HPDE6-E6E7 (cell line): ENCODE data around the gene CENPW.

Experiments
- DNase-seq: peaks from one replicate; pipeline ENCODE4 v3.0.0; 2011; ENCODE audit warnings: missing footprints; ENCODE audit errors: extremely low spot score

The CENPW gene

GRCh38 chr6:126339796-126340609 lies at the start of gene CENPW:
TSS of gene CENPW (plus strand) at chr6:126340115. CDS start at chr6:126340274, 159 bp downstream.
- DNase-seq: peak; percentile 93

- no peak for DNase-seq
Observed at GRCh38 chr6:126293891-126294524, 45.9 kb upstream of the CENPW start.

DNA sequence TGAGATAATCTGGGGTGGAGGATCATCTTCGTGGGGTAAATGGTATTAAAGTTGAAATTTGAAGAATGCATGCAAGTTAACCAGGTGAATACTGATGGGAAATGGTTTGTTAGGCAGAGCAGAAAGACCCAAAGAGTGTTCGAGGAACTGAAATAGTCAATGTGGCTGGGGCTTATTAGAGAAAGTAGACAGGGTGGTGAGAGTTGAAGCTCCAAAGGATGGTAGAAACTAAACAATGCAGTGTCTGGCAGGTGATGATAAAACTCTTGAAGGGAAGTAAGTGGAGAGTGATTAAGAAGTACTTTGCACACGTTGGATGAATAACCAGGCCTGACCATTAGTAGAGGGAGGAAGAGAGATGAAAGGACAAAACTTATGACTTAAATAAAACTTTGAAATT lies 39.8 kb upstream of the CENPW start:
- DNase-seq: no peak

GRCh38 chr6:126300735-126301134 lies 39.2 kb upstream of the CENPW start:
- DNase-seq: no peak

DNA sequence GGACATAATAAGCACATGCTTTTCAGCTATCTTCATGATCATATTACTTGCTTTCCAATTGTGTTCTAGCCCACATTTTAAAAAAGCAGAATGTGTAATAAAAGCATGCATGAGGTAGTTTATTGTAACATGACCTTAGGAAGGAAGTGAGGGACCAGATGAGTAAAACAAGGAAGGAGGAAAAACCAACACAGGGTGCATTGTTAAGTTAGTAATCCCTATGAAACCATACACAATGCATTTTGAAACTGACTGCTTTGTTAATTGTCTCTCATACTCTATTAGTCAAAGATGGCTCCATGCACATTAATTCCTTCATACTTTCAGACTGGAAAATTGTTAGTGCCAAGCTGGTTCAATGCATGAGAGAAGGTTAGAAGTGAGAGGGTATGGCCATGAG lies 37.7 kb upstream of the CENPW start:
- DNase-seq: peak; percentile 5

GRCh38 chr6:126307849-126308248 lies 32.1 kb upstream of the CENPW start:
- DNase-seq: peak; percentile 40

- DNase-seq: no peak
Observed at GRCh38 chr6:126308362-126308761, 31.6 kb upstream of the CENPW start.

DNA sequence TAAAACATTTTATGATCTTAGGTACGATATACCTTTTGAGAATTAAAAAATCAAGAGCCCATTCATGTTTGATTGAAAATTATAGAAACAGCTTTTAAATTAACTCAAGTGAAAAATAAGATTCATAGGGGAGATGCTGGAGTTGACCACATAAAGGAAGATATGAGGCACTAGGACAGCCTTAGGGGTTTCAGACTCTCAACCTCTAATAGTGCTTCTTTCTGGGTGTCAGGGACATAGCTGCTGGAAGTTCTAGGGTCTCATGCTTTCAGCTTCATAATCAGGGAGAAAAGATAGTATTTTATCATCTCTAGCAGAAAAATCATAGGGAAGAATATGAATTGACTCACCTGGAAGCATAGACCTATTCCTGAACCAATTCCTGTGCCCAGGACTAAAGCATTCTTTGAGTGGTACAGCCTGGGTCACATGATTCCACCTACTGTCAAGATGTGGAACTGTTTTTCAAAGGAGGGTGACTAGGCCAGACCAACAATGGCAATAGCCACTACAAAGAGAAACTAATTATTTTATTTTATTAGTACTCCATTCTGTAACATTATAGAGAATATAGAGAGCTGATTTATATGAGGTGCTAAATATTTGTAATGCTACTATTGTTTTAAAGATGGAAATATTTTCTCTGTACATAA lies 27.8 kb upstream of the CENPW start:
- DNase-seq: peak; percentile 36

GRCh38 chr6:126313941-126314340 lies 26.0 kb upstream of the CENPW start:
- no peak for DNase-seq

GRCh38 chr6:126318797-126319196 lies 21.1 kb upstream of the CENPW start:
- DNase-seq: no peak

DNA sequence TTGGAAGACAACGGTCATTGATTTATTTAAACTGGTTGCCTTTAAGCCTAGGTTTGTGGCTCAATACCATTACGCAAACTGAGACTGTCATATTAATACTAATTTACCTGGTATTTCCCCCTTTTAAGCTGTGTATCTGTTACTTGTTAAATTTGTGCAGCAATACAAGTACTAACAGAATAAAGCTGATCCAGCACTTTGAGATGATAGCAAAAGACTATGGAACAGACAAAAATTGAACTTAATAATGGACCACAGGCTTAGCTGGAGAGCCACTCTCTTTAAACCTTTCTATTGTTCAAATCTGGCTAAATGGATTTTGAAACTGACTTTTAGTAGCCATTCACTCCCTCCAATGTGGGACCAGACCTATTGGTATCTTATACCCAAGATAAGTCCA lies 6.2 kb upstream of the CENPW start:
- no peak for DNase-seq

- DNase-seq: no peak
Observed at GRCh38 chr6:126335210-126335609, 4.7 kb upstream of the CENPW start.

GRCh38 chr6:126337323-126337722 lies 2.6 kb upstream of the CENPW start:
- DNase-seq: no peak

- no peak for DNase-seq
Observed at GRCh38 chr6:126341126-126341525, 1.2 kb downstream of the CENPW start.

DNA sequence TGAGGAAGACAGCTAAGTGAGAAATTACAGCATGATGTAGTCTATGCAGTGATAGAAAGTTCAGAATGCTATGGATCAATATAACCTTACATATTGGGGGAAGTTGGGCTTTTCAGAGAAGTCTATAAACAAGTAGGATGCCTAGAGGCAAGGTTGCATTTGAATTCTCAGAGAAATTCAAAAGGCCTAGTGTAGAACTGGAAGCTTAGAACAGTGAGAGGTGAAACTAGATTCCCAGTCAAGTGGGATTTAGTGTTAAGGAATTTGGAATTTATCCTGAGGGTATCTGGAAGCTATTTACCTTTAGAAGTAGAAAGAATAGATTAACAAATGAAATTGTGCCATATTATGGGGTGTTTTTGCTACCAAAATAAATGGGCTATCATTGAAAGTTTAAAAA lies 4.3 kb downstream of the CENPW start:
- DNase-seq: no peak

DNA sequence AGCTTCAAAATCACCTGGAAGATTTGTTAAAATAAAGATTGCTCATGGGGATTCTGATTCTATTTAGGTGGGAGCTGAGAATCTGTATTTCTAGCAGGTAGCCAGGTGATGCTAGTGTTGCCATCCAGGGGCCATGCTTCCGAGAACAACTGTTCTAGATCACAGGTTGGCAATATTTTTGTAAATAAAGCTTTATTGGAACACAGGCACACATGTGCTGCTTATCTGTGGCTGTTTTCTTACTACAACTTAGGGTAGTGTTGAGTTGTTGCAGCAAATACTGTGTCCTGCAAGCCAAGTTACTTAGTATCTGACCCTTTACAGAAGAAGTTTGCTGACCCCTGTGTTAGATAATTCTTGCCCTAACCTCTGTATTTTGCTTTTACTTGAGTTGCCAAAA lies 12.0 kb downstream of the CENPW start:
- DNase-seq: no peak

GRCh38 chr6:126352514-126352913 lies 12.6 kb downstream of the CENPW start:
- no peak for DNase-seq

DNA sequence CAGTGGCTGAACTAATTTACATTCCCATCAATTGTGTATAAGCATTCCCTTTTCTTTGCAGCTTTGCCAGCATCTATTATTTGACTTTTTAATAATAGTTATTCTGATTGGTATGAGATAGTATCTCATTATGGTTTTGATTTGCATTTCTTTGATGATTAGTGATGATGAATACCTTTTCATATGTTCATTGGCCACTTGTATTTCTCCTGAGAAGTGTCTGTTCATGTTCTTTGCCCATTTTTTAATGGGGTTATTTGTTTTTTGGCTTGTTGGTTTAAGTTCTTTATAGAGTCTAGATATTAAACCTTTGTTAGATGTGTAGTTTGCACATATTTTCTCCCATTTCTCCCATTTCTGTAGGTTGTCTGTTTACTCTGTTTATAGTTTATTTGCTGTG lies 16.6 kb downstream of the CENPW start:
- no peak for DNase-seq

GRCh38 chr6:126359936-126360537 lies 20.1 kb downstream of the CENPW start:
- DNase-seq: no peak

DNA sequence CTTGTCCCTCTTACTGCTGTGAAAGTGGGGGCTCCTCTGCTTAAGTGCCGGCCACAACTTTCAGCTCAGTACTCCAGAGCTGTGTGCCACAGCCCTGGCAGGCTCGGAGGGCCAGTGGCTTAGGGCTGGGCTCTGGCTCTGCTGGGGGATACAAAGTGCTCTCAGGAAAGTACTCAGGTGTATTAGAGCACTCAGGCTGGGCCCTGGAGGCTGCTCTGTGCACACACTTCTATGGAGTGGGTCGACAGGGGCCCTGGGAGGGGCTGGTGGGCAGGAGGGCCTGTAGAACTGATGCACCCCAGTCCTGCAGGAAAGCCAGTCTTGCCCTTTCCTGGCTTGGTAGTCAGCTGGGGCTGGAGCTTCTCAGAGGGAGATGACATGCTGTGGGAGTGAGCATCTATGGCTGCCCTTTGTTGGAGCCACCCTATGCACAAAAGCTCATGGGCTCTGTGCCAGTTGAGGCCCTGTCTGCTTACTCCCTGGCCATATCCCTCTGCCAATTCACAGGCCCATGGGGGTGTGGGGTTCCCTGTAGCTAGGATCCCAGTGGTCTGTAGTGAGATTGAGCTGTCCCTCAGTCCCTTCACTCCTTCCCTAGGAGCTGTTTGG lies 22.0 kb downstream of the CENPW start:
- DNase-seq: no peak

DNA sequence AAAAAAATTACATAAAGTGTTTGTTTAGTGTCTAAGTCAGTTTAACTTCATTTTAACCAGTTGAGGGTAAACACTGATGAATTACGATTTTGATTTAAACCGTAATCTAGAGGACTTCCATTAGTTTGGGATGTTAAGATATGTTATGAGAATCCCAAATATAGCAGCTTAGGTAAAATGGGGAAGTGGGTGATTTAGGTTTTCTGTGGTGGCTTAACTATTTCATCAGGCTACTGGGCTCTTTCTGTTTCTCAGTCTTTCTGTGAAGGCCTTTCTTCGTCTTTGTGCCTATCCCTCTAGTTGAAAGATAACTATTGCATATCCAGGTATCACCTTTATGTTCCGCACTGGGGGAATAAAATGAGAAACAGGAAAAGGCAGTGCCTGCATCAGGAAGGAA lies 27.9 kb downstream of the CENPW start:
- no peak for DNase-seq

GRCh38 chr6:126372626-126373025 lies 32.7 kb downstream of the CENPW start:
- DNase-seq: no peak
